ENCODE data around the gene MYO9A.

- TF ChIP-seq CTCF (IDR thresholded peaks at IDR 0.05): no peak
- no peak for TF ChIP-seq POLR2A (IDR thresholded peaks at IDR 0.05; ENCODE audit: low read depth)
- TF ChIP-seq POLR2AphosphoS5 (IDR thresholded peaks at IDR 0.05): no peak
- TF ChIP-seq EP300 (IDR thresholded peaks at IDR 0.05): no peak
These were observed 146.0 kb downstream of the MYO9A start for GRCh38 chr15:71971905-71972304.
